Raji (cell line): ENCODE data around the gene EPO.

Experiments
- POLR2A ChIP-seq: IDR thresholded peaks from 2 replicates; pipeline ENCODE4 v1.6.1; 2011; ENCODE audit warnings: low read depth, low read length, control low read depth; ENCODE audit not compliant: insufficient read depth

The EPO gene

DNA sequence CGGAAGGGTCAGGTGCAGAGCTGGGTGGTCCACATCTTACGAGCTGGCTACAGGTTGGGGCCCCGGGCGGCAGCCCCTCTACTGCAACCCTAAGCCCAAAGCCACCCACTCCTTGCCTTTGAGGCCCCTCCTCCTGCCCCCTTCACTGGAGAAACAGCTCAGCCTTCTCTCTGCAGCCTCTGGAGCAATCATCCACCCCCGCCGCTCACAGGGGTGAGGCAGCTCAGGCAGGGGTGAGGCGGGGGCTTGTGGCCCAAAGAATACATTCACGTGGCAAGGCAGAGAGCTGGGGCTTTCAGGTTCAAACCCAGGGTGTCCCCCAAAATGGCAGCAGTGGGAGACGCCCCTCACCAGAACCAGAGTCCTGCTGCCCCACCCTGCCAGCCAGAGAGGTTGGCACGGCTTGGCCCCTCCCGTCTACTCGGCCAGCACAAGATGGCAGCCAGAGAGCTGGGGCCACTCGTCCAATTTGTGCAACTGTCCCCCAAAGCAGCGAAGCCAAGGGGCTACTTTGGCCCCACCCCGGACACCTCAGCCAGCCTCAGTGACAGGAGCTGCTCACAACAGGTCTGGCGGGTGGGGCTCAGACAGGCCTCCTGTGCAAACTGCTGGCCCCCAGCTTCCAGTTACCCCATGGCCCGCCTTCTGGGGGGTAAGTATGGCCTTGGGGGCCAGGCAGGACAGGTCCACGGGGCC lies 39.5 kb upstream of the EPO start:
- no peak for TF ChIP-seq POLR2A

- no peak for TF ChIP-seq POLR2A
Measured at GRCh38 chr7:100681491-100682227, 38.6 kb upstream of the EPO start.

DNA sequence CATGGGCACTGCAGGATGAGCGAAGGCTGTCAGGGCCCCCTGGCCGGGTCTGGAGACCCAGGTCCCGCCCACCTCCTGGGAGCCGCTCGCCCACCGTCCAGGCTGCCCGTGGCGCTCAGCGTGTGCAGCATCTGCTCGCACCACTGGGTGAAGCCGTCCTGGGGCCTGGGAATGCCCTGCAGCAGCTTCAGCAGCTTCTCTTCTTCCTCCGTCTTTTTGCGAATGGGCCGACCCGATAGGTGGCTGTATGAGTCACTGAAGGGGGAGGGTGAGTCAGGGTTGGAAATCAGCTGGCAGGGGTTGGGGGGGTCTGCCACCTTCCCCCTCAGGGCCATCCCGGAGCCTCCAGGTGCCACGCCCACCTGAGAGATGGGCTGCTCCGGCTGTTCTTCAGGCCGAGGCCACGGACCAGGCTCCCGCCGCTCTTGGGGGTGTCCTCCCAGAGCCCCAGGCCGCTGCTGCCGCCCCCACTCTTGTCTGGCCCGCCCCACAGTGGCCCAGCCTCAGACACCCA lies 38.0 kb upstream of the EPO start:
- no peak for TF ChIP-seq POLR2A

- no peak for TF ChIP-seq POLR2A
Measured at GRCh38 chr7:100682991-100683658, 37.1 kb upstream of the EPO start.

GRCh38 chr7:100683659-100684533 lies 36.4 kb upstream of the EPO start:
- TF ChIP-seq POLR2A = no peak

DNA sequence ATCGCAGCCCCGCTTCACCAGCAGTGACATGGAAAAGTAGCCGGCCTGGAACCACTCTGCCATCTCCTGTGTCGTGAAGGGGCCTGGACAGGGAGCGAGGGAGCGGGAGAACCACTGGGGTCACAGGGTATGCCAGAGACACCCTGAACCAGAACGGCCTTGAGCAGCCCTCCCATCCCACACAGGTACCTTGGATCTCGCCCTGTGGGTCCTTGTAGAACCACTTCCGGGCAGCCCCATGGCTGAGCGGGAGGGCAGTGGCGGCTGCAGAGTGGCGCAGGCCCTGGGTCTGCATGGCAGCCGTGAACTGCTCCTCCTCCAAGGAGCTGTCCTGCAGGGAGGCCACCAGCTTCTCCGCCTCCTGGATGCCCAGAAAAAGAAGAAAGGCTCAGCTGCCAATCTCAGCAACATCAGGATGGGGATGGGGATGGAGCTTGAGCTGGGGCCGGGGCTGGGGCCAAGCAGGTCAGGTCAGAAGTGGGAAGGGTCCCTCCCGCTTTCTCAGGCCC lies 35.7 kb upstream of the EPO start:
- TF ChIP-seq POLR2A = no peak

DNA sequence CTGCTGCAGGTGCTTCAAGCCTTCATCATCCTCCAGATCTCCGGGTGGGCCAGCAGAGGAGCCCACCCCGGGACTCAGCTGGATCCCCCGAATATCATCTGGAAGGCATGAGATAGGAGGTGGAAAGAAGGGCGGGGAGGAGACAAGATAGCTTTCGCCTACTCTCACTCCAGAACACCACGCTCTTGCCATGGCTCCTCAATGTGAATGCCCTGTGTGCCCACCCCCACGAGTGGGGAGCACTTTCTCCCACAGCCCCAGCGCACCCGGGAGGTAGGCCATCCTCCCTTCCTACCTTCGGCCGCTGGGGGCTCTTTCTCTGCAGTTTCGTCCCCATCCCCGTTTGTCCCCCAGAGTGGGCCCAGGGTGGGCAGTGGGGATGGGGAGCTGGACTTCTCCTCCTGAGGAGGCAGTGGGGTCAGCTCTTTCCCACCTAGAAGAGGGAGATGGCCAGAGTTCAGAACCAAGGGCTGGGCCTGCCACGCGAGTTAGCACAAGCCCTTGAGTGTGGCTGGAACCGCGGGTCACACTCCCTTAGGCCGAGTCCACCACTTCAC lies 35.1 kb upstream of the EPO start:
- no peak for TF ChIP-seq POLR2A

DNA sequence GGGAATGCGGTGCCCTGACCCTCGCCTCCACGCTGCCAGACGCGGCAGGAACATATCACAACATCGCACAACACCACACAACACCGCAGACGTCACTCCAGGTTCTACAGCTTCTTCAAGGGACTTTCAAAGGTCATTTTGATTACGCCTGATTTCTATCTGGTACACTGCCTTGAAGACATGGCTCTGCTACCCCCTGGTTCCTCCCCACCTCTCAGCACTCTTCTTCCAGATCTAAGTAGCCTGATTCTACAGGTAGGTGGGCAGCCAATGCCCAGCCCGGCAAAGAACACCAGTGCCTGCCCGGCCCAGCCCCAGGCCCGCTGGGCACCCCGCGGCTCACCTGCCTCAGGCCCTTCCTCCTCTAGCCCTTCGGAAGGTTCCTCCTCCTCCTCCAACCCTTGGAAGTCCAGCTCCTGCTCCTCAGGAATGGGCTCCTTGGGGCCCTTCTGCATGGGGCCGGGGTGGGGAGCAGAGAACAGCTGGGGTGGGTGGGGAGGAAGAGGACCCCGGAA lies 34.6 kb upstream of the EPO start:
- TF ChIP-seq POLR2A = no peak

DNA sequence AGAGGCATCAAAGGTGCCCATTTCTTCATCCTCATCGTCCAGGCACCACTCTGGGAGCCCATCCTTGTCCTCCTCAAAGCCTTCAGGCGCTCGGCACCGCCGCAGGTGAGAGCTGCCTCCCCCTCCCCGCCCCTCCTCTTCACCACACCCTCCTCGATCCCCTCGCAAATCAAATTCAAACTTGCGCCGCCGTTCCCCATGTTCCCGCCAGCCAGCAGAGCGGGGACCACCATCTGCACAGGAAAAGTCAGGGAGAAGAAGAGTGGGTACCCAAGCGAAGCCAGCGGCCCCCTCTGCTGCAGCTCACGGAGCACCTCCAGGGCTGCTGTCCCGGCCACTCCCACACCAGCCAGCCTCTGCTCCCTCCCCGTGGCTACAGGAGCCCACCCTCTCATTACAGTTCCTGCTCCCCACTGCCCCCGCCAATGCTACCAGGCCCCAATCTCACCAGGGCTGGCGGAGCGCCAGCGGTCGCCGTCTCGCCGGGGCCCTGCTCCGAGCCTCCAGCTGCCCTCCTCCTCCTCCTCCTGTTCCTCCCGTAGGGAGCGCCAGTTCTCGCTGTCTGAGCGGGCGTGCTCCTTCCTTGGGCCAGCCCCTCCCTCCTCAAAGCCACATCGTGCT lies 34.0 kb upstream of the EPO start:
- no peak for TF ChIP-seq POLR2A

DNA sequence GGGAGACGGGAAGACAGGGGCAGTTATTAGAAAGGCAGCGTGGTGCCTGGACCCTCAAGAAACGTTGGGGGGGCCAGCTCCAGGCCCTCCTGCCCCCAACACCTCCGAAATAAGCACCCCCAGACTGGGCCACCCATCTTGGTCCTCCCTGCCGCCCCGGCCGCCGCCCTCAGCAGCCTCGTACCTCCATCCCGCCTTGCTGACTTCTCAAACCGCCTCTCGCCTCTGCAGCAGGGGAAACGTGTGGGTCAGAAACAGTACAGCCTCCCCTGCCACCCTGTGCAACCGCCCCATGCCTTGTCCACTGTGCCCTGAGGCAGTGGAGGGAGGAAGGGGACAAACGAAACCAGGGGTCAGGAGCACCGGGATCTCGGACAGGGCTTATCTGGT lies 33.5 kb upstream of the EPO start:
- TF ChIP-seq POLR2A = no peak

- no peak for TF ChIP-seq POLR2A
Measured at GRCh38 chr7:100687261-100687660, 33.0 kb upstream of the EPO start.

GRCh38 chr7:100687751-100688300 lies 32.4 kb upstream of the EPO start:
- TF ChIP-seq POLR2A = no peak

GRCh38 chr7:100688326-100688860 lies 31.9 kb upstream of the EPO start:
- TF ChIP-seq POLR2A = no peak

DNA sequence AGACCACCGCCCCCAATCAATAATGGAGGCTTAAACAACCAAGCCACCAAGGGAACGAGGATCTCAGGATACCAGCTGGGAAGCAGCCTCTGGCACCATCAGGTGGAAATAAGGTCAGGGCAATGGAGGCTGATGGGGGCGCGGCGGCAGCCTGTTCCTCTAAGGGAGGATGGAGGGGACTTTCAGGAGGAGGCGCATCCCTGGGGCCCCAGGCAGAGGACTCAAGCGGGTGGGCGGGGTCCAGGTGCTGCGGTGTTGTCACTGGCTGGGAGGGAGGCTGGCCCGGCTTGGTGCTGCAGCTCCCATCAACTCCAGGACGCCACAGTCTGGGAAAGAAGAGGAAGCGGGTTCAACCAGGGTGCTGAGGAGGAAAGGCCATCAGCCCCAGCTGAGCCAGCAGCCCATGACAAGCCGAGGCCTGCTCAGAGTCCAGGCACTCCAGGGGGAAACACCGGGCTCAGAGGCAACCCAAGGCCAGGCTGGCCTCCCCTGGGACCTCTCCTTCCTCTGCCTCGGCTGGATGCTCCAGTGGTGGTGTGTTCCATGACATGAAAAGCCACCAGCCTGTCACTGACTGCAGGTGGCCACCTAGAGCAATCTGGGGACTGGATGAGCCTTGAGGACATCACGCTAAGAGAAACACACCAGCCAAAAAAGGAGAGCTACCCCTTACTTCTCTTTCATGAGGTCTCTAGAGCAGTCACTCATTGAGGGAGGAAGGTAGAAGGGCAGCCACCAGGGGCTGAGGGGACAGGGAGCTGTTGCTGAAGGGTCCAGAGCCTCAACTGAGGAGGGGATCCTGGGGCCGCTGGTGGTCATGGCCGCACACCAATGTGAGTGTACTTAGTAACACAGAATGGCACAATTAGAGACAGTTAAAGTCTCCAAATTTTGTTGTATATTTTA lies 30.8 kb upstream of the EPO start:
- TF ChIP-seq POLR2A = no peak
